ENCODE measurements around the gene METTL5.

Gene METTL5

DNA sequence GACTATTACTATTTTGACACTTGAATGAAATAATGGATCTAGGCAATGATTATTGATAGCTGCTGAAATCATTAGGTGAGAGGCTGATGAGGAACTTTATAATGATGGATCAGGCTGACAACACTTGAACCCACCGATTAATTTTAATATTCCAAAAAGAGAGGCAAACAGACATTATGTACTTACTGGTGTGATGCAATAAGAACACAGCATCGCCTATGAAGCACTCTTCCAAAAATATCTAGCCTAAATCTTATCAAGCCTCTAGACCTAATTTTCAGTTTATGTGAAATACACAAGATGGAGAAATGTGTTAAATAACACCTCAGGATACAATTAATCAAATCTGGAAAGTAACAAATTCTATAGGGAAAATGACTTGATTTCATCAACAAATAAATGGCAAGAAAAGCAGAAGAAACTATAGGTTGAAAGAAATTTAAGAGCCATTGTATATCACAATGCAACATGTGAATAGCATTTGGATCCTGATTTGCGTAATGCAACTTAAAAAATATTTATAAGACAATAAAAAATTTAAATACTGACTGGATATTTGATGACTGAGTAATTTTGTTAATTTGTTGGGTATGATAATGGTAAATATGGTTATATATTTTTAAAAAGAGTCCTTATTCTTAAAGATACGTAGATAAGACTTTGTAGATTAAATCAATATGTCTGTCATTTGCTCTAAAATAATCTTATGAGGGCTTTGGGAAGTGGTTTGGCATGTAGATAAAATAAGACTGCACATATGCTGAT lies 43.3 kb downstream of the METTL5 start:
- DNase-seq (ENCODE audit: low spot score) = no peak

DNA sequence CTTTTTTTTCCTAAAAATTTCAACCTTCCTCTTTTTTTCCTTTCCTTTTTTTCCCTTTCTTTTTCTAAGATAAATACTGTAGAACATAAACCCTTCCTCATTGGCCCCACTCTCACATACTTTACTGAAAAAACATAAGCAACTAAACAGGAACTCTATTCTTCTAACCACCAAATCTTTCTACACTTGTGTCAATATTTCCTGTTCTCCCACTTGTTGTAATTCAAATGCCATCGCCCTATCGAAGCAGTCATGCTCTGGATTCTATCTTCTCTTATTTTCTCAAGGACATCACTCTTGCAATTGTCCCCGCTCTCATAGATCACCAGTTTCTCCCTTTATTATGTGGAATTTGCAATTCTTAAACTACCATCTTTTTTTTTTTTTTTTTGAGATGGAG lies 46.3 kb downstream of the METTL5 start:
- DNase-seq (ENCODE audit: low spot score) = no peak

DNA sequence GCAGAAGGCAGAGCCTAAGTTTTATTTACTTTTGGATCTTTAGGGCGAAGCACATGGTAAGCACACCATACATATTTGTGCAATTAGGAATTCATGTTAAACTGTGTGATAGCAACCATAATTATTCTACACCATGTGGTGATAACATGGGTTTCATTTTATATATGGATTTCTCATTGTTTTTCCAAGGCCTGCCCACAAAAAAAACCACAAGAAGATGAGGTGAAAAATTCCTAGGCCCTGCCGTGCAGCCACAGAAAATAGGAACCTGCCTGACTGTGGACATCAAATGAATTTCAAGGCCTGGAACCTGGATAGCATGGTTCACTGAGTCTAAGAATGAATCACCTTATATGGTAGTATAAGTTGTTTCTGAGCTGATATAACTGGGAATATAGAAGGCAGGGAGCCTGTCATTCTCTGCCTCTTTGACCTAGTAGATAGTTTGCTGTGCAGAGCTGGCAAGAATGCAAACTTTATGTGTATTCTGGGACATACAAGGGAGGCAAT lies 48.4 kb downstream of the METTL5 start:
- no peak for DNase-seq (ENCODE audit: low spot score)

DNA sequence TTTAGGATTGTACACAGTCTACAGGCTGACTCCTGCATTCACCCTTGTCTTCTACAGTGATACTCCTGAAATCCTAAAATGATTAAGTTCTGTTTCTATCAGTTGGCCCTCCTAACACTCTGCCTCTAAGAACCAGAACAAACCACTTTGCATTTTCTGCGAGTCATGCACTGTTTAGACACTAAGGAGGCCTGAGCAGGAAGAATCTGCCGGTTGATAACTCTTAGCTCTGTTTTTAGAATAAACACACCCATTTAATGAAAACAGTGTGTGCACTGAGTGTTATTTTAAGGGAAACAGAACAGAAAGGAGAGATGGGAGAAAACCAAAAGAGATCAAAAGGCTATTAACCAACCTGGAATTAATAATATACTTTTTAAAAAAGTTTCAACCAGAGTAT lies 48.9 kb downstream of the METTL5 start:
- DNase-seq (ENCODE audit: low spot score) = no peak

DNA sequence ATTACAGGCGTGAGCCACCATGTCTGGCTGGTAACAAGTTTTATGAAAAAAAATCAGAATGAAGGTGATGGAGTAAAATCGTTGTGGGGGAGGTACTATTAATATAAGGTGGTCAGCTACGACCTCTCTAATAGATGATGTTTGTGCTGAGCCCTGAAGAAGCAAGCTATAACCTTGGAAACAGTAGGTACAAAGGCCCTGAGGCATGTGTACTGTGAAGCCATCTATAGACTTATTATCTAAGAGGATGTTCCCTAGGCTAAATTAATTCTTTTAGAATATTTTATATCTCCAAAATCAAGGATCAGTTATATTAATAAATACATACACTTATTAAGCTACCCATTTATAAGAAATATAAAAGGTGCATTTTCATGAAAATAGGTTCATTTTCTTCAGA lies 49.4 kb downstream of the METTL5 start:
- no peak for DNase-seq (ENCODE audit: low spot score)

DNA sequence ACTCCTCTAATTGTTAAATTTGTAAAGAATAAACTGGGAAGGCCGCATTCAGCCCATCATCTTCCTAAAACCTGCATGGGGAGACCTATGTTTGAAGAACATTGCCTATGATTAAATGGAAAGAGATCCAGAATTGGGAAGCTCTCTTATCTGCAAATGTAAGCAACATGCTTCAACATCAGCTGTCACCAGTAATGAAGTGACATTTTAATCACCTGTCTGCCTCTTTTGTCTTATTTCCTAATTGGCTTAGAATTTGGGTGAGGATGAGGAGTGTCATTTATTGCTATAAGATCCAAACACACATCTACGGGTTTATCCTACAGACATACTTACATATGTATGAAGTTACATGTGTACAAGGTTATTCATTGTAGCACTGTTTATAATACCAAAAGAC lies 52.1 kb downstream of the METTL5 start:
- DNase-seq (ENCODE audit: low spot score) = no peak

DNA sequence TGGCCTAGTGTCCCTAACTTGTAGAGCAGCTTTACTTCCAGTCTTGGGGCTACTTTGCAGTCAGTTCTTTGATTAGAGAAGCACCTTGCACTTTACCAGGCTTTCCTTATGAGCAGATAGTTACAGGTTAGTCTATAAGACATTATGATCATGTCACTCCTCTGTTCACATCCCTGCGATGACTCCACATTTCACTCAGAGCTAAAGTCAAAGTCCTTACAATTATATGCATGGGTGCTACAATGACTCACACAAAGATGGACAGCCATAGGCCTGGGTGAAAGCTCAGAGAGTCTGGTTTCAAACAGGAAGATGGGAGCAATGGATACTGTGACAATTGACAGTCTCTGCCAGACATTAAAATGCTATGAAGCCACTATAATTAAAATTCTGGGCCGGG lies 53.1 kb downstream of the METTL5 start:
- no peak for DNase-seq (ENCODE audit: low spot score)

DNA sequence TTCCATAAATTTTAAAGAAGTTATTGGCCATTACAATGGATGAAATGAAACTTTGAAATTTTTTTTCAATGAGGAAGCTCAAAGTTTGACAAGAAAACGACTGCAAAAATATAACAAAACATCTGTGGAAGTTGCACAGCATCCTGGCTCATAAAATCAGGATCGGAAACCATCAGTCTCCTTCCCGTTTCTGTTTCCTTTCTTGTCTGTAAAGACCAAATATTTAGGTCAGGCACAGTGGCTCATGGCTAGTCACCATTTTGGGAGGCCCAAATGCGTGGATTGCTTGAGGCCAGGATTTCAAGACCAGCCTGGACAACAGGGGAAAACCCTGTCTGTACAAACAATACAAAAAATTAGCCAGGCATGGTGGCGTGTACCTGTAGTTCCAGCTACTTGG lies 53.7 kb downstream of the METTL5 start:
- DNase-seq (ENCODE audit: low spot score) = no peak

DNA sequence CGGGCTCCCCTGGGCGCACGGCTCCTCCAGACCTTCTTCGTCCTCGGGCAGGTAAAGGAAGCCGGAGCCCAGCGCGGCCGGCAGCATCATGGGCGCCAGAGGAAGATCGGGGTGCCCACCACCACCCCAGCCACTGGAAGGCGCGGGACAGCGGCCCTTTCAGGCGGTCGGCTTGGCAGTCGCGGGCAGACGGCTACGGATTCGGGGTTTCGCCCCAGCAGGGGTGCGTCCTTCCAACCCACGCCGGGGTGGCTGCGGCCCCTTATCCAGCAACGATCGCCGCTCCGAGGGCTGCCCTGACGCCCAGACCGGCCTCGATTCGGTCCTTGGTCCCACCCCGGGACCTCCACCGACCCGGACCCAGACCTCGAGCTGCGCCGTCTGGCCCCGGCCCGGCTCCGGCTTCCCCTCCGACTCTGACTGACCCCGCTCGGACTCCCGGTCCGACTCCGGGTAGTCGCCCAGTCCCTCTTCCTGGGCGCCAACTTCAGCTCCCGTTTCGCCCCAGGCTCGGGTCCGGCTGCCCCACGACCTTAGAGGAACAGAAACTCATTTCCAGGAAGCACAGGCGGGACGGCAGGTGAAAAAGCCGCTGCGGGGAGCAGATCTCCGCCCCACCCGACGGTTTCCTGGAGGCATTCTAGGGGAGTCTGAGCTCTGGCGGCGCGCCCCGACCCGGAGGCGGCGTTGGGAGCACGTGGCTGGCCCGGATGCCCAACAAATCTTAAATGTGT lies 56.3 kb downstream of the METTL5 start:
- DNase-seq (ENCODE audit: low spot score) = peak; percentile 23

DNA sequence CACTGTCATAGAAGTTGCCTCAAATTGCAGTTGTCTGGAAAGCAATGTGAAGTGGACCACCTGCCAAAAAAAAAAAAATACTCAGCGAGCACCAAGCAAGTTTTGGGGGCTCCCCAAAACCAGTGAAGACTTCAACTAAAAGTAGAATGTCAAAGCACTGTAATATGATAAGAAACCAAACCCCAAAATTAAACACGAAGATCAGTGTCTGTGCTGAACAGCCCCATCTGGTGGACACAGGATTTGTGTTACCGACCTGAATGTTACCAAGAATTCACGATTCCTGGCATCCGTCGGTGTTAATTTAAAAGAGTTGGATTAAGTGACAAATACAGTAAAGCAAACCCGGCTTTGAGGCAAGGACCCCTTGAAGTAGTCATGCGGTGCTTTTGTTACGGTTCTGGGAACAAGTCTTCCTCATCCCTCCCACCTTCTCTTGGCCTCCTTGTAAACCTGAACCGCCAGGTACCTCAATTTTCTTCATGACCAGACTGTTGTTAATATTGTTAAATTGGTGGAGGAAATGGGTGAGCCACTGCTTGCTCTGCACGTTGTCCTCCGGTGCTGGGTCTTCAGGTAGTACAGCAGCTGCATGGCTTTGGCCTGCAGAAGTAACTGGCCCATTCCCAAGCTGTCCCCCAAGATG lies 57.3 kb downstream of the METTL5 start:
- DNase-seq (ENCODE audit: low spot score) = peak; percentile 67

DNA sequence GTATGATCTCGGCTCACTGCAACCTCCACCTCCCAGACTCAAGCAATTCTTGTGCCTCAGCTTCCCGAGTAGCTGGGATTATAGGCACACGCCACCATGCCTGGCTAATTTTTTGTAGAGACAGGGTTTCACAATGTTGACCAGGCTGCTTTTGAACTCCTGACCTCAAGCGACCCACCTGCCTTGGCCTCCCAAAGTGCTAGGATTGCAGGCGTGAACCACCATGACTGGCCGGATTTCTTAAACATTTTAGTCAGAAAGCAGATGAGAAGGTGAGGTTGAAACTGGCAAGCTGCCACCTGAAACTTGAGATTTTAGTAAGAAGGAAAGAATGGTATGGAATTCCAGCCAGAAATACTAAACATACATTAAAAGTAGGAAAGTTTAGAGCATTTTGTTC lies 59.2 kb downstream of the METTL5 start:
- DNase-seq (ENCODE audit: low spot score) = no peak

DNA sequence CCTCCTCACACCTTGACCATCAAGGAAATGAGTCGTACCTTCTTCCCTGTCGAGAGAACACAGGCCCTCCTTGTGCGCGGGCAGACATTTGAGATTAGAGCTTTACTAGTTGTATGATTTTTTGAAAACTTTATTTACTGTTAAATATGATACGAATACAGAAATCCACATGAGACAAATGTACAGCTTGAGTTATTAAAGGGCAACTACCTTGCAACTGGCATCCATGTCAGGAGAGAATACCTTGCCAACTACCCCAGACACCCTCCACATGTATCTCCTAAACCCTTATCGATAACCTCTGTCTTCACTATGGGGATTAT lies 62.8 kb downstream of the METTL5 start:
- DNase-seq (ENCODE audit: low spot score) = no peak
